Liver (tissue), 9 donors: Measurements from ENCODE around the gene DOK3. TPM values are rescaled to one million over a fixed set of nuclear protein-coding genes. Genes with fewer than 3 reads are reported as not detected.

ENCODE experiments used
- DNase-seq: peaks from one replicate; pipeline ENCODE4 v3.0.0-alpha.2; 2017; ENCODE audit warnings: low spot score
- H3K27ac ChIP-seq, 2 donors: one replicate each; pipeline ENCODE4 v1.7.0; 2013; ENCODE audit warnings: inconsistent platforms in 2 of 2, low read length in 2 of 2, control low read depth in 1 of 2, low read depth in 1 of 2, mild to moderate bottlenecking in 1 of 2
- H3K27me3 ChIP-seq, 4 donors: one replicate each; pipeline versions ENCODE4 v1.6.1 to v1.7.0; 2013; ENCODE audit warnings: low read length in 3 of 4, inconsistent platforms in 1 of 4, mild to moderate bottlenecking in 1 of 4, moderate library complexity in 1 of 4; ENCODE audit not compliant: control insufficient read depth in 4 of 4, insufficient read depth in 4 of 4
- H3K36me3 ChIP-seq, 4 donors: one replicate each; pipeline versions ENCODE4 v1.6.1 to v1.7.0; 2013; ENCODE audit warnings: low read length in 3 of 4, mild to moderate bottlenecking in 3 of 4, low read depth in 1 of 4, moderate library complexity in 1 of 4; ENCODE audit not compliant: control insufficient read depth in 4 of 4, insufficient read depth in 3 of 4
- H3K4me1 ChIP-seq, 4 donors: one replicate each; pipeline versions ENCODE4 v1.6.1 to v1.7.0; 2013; ENCODE audit warnings: low read length in 3 of 4, mild to moderate bottlenecking in 3 of 4, moderate library complexity in 1 of 4; ENCODE audit not compliant: control insufficient read depth in 4 of 4, insufficient read depth in 4 of 4
- H3K4me3 ChIP-seq, 3 donors: one replicate each; pipeline versions ENCODE4 v1.6.1 to v1.7.0; 2013; ENCODE audit warnings: low read length in 3 of 3, control low read depth in 1 of 3, low read depth in 1 of 3, mild to moderate bottlenecking in 1 of 3
- H3K9ac ChIP-seq, 2 donors: one replicate each; pipeline ENCODE4 v1.7.0; 2013; ENCODE audit warnings: low read length in 2 of 2, mild to moderate bottlenecking in 2 of 2, moderate library complexity in 2 of 2, control low read depth in 1 of 2, low read depth in 1 of 2
- H3K9me3 ChIP-seq, 4 donors: one replicate each; pipeline versions ENCODE4 v1.6.1 to v1.7.0; 2013; ENCODE audit warnings: low read length in 3 of 4; ENCODE audit not compliant: control insufficient read depth in 4 of 4
- EGR1 ChIP-seq, 2 donors: IDR thresholded peaks; 2 replicates each; pipeline ENCODE4 v1.6.1; 2016 to 2018; ENCODE audit warnings: antibody characterized with exemption in 2 of 2, low read depth in 2 of 2
- FOXA2 ChIP-seq: IDR thresholded peaks from 2 replicates; pipeline ENCODE4 v1.6.1; 2016; ENCODE audit warnings: antibody characterized with exemption
- GABPA ChIP-seq, 2 donors: IDR thresholded peaks in 1 of 2; conservative IDR thresholded peaks in 1 of 2; 2 replicates each; pipeline ENCODE4 v1.6.1; 2016; ENCODE audit warnings: antibody characterized with exemption in 2 of 2, mild to moderate bottlenecking in 1 of 2, moderate library complexity in 1 of 2
- HNF4A ChIP-seq, 2 donors: conservative IDR thresholded peaks; 2 replicates each; pipeline ENCODE4 v1.6.1; 2016; ENCODE audit warnings: antibody characterized with exemption in 2 of 2, mild to moderate bottlenecking in 2 of 2
- NR2F2 ChIP-seq: IDR thresholded peaks from 2 replicates; pipeline ENCODE4 v1.6.1; 2016; ENCODE audit warnings: antibody characterized with exemption
- SP1 ChIP-seq: IDR thresholded peaks from 2 replicates; pipeline ENCODE4 v1.6.1; 2018; ENCODE audit warnings: antibody characterized with exemption, mild to moderate bottlenecking
- TAF1 ChIP-seq: conservative IDR thresholded peaks from 2 replicates; pipeline ENCODE4 v1.6.1; 2016; ENCODE audit warnings: antibody characterized with exemption, mild to moderate bottlenecking
- YY1 ChIP-seq: IDR thresholded peaks from 2 replicates; pipeline ENCODE4 v1.6.1; 2016; ENCODE audit warnings: antibody characterized with exemption, mild to moderate bottlenecking
- WGBS: extraction: QIAGEN DNeasy Blood & Tissue Kit; methylation state at CpG from one replicate; pipeline ENCODE4 v1.1.7; 2013; 5-methylcytosine and 5-hydroxymethylcytosine counted together
- polyA plus RNA-seq, 2 donors: library from polyadenylated mRNA; stranded (reverse) in 1 of 2; unstranded in 1 of 2; fragments of 200-250 nt in 1 of 2; fragments of >200 nt in 1 of 2; fragmentation: Nextera tagmentation in 1 of 2; extraction: Ambion mirVana in 1 of 2; gene quantifications; one replicate each; pipeline versions ENCODE4 v1.2.1 to v1.2.3, GENCODE V29; 2013 to 2015
- total RNA-seq, 2 donors: library from RNA; depleted of rRNA; stranded (reverse); fragments of >200 nt; gene quantifications; one replicate each; pipeline ENCODE4 v1.2.3, GENCODE V29; 2014
- TF ChIP-seq, protein P1 (sequence below): IDR thresholded peaks from 2 replicates; pipeline ENCODE4 v1.6.1; 2016; ENCODE audit warnings: antibody characterized with exemption, mild to moderate bottlenecking
- TF ChIP-seq, protein P2 (sequence below): IDR thresholded peaks from 2 replicates; pipeline ENCODE4 v1.6.1; 2016; ENCODE audit warnings: antibody characterized with exemption
- donor health status: healthy.
- donor health status: healthy.
- donor health status: healthy.
- donor health status: healthy.
- donor health status: healthy.

Gene DOK3
- total and polyA plus RNA-seq, 4 donors: 1.7 to 19.2 (median 6.6) TPM

DNA sequence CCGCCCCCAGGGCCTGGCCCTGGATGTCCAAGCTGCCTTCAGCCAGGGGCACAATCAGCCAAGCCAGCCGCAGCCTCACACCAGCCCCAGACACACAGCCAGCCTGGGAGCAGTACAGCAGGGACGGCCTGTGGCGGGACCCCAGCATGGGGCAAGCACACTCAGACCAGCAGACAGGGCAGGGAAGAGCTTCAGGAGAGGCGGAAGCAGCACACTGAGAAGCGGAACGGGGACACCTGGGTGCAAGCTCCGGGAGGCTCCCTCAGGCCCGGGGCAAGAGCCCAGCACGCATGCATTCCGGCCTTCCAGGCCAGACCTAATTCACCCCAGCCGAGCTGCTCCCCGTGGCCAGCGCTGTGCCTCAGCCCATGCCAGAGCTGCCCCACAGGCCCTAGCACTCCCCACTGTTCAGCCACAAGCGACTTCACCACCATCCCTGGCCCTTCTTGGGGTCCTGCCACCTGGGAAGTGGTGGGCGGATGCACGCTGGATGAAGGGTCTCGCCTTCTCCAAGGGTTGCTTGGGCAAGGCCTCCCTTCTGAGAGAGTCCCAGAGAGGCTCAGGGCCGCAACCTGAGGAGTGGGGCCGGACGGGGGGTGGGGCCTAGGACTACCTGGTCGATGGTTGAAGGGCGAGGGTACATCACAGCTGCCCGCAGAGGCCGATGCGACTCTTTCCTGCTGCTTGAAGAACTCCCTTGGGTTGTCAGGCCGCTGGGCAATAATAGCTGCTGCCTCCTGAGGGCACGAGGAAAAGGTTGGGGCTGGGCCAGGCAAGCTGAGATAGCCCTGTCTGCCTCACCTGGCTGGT is 49.6 kb downstream of the DOK3 start (continued):
- TF ChIP-seq FOXA2 (no peak), YY1 (no peak), SP1 (no peak), EGR1 (IDR thresholded peaks at IDR 0.05; ENCODE audit: low read depth in 2 of 2) (no peak)

DNA sequence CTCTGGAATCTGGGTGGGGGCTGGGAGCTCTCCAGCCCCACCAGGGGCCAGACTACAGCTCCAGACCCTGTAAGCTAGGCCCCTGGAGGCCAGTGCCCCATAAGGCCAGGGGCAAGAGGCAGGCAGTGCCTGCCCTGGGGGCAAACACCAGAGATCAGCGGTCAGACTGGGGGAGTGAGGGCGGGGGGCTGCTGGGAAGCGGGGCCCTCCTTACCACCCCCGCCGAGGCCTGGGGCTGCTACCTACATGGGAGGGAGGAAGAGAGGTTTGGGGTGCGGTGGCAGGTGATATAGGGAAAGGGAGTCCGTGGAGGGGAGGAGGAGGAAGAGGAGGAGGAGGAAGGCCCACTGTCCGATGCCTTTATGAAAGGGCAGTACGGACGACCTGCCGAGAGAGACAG is 50.3 kb downstream of the DOK3 start:
- Histone ChIP-seq H3K4me3 (no peak overlapping the region), H3K36me3 (no peaks in the 10 kb centered on the region), H3K9ac (no peak overlapping the region), H3K27ac (no peak overlapping the region), H3K27me3 (no peaks in the 10 kb centered on the region), H3K9me3 (no peaks in the 10 kb centered on the region), H3K4me1 (peaks cover 3 to 21% (median 10%) of the 10 kb centered on the region in 4 donors)
- TF ChIP-seq EGR1 (IDR thresholded peaks at IDR 0.05; ENCODE audit: low read depth in 2 of 2): no peak
- no peak for TF ChIP-seq FOXA2
- no peak for TF ChIP-seq GABPA (IDR thresholded peaks at IDR 0.05 in 1 of 2, conservative IDR thresholded peaks at IDR 0.05 in 1 of 2)
- no peak for DNase-seq
- WGBS: 88% methylated on average over 11 of the region's 11 CpGs

DNA sequence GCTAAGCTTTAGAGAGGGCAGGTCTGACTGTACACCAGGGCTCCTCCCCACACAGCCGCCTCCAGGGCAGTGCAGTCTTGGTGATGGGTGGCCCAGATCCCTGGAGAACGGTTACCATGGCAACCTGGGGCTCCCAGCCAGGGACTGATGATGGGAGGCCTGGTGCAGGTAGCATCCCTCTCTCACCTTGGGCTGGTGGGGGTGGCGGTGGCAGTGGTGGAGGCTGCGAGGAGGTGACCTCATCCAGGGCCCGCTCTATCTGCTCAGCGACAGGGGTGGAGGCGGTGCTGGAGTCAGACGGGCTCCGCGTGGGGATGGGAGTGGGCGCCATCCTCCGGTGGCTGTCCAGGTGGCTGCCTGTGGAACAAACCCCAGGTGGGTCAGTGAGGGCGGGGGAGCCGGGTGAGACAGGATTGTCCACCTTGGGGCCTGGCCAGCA is 50.7 kb downstream of the DOK3 start:
- 90% methylated on average over 14 of the region's 14 CpGs for WGBS
- TF ChIP-seq YY1 (no peak), SP1 (no peak), NR2F2 (no peak), HNF4A (conservative IDR thresholded peaks at IDR 0.05) (no peak), TAF1 (no peak)
- TF ChIP-seq, protein P1, sequence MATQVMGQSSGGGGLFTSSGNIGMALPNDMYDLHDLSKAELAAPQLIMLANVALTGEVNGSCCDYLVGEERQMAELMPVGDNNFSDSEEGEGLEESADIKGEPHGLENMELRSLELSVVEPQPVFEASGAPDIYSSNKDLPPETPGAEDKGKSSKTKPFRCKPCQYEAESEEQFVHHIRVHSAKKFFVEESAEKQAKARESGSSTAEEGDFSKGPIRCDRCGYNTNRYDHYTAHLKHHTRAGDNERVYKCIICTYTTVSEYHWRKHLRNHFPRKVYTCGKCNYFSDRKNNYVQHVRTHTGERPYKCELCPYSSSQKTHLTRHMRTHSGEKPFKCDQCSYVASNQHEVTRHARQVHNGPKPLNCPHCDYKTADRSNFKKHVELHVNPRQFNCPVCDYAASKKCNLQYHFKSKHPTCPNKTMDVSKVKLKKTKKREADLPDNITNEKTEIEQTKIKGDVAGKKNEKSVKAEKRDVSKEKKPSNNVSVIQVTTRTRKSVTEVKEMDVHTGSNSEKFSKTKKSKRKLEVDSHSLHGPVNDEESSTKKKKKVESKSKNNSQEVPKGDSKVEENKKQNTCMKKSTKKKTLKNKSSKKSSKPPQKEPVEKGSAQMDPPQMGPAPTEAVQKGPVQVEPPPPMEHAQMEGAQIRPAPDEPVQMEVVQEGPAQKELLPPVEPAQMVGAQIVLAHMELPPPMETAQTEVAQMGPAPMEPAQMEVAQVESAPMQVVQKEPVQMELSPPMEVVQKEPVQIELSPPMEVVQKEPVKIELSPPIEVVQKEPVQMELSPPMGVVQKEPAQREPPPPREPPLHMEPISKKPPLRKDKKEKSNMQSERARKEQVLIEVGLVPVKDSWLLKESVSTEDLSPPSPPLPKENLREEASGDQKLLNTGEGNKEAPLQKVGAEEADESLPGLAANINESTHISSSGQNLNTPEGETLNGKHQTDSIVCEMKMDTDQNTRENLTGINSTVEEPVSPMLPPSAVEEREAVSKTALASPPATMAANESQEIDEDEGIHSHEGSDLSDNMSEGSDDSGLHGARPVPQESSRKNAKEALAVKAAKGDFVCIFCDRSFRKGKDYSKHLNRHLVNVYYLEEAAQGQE: no peak
- TF ChIP-seq, protein P2, sequence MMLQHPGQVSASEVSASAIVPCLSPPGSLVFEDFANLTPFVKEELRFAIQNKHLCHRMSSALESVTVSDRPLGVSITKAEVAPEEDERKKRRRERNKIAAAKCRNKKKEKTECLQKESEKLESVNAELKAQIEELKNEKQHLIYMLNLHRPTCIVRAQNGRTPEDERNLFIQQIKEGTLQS: no peak
- peaks cover 3 to 25% (median 13%) of the 10 kb centered on the region in 4 donors for H3K4me1 ChIP-seq
- no peaks in the 10 kb centered on the region for H3K36me3 ChIP-seq
- H3K9ac ChIP-seq: no peak overlapping the region
- no peak for DNase-seq
- no peak overlapping the region for H3K4me3 ChIP-seq
- H3K27ac ChIP-seq: no peak overlapping the region
- no peaks in the 10 kb centered on the region for H3K27me3 ChIP-seq
- H3K9me3 ChIP-seq: no peaks in the 10 kb centered on the region
